Stimulated activated CD4-positive, alpha-beta T cell treated with anti-CD3 and anti-CD28 coated beads, TNF-alpha, amount 100 ng/mL, for 24 hours (primary cell): Measurements from ENCODE around the gene INPP5A.
"Not testable (repeated sequence)": the region's sequence is repeated elsewhere in the genome, so short reads cannot be mapped to it uniquely, and the experiment has no call there.

Source experiments
- DNase-seq, 3 experiments: peaks; one replicate each; pipeline ENCODE4 v3.0.0-alpha.2; 2020; ENCODE audit warnings: low read depth in 3 of 3

Gene INPP5A

DNA sequence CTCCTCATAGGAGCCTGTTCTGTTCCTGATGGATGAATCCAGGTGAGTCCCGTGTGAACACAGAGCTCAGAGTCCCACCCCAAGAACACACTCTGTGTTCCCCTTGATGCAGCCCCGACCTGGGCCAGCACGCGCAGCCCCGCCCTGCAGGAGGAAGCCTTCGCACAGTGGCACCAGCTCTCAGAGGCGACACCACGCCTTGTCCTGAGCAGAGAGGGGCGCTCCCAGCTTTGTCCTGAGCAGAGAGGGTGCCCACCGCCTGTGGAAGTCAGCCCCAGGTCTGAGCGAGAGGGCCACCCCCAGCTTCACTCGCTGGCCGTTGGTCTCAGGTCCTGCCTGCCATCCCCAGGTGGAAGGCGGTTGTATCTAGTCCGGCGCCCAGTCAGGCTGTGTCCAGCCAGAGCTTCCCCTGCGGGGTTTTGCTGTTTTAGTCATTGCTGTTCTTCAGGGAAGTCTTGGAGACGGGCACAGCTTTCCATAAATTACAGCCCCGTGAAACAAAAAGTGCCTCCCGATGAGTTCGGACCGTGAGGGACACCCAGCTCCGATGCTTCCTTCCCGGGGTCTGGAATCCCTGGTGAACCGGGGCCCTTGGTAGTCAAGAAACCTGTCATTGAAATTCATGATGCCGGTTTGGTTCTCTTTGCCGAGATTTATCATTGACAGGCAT lies 204.7 kb downstream of the INPP5A start:
- DNase-seq: no peak

GRCh38 chr10:132742837-132743194 lies 205.2 kb downstream of the INPP5A start:
- DNase-seq: no peak

DNA sequence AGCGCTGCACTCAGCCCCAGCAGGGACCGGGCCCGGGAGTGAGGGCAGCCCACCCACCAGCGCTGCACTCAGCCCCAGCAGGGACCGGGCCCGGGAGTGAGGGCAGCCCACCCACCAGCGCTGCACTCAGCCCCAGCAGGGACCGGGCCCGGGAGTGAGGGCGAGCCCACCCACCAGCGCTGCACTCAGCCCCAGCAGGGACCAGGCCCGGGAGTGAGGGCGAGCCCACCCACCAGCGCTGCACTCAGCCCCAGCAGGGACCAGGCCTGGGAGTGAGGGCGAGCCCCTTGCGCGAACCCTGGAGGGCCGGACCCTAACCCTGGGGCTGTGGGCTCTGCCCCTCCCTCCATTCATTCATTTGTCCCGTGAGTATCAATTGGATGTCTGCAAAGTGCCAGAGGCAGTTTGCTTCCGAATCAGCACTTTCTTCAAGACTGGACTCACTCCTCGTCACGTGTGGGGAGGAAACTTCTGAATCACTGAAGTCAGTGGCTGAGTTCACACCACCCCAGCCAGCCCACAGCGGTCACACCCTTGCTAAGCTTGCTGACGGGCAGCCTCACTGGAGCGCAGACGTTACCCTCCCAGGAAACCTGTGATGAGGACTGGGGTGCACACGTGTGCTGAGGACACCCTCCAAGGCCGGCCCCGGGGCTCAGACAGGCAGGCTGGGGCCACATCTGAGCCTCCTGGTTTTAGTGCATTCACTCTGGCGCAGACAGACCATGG lies 205.8 kb downstream of the INPP5A start:
- DNase-seq: not testable (repeated sequence)

DNA sequence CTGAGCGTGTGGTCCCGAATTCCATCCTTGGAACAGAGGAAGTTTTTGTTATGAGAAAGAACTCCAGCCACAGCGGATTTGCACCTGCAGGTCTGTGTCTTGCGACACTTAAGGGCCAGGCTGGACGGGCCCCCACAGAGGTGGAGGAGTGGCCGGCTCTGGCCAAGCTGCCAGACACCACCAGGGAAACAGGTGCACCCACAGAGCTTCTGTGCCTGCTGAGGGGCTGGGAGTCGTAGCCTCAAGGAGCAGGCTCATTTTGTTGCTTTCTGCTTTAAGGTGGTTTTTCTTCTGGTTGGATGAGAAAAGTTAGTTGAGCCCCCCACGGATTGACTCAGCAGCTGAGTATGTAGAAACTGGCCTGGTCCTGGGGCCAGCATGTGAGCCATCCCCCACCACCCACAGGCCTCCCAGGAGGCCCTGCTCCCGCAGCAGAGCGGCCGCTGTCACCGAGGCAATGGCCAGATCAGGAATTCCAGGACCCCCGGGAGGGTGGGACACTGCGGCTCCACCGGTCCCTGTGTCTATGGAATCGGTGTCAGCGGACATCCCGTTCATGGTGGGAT lies 206.4 kb downstream of the INPP5A start:
- DNase-seq: no peak

DNA sequence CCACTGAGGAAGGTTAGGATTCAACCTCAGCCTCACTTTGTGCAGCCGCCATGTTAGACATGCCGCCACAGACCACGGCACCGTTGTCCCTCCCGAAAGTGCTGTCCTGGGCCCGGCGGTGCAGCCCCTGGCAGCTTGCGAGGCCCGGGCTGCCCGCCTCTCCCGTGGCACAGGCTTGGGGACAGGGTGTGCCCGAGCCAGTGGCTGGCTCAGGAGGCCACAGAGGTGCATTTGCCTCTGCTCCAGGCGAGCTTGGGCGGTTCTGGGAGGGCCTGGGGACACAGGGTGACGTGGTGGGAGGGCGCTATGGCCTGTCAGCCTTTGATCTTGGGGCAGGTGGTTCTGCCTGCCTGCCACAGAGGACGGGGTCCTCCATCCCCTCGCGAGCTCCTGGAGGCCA lies 207.3 kb downstream of the INPP5A start:
- no peak for DNase-seq

DNA sequence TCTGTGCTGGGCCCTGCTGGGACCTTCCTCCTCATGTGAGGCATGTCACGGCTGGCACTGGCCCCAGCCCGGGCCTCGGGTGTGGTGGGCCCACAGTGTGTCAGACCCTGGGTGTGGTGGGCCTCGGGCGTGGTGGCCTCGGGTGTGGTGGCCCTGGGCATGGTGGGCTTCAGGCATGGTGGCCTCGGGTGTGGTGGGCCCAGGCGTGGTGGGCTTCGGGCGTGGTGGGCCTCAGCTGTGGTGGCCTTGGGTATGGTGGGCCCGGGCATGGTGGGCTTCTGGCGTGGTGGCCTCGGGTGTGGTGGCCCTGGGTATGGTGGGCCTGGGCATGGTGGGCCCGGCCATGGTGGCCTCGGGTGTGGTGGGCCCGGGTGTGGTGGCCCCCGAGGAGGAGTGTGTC lies 207.9 kb downstream of the INPP5A start:
- DNase-seq: no peak

GRCh38 chr10:132745971-132746370 lies 208.4 kb downstream of the INPP5A start:
- no peak for DNase-seq

DNA sequence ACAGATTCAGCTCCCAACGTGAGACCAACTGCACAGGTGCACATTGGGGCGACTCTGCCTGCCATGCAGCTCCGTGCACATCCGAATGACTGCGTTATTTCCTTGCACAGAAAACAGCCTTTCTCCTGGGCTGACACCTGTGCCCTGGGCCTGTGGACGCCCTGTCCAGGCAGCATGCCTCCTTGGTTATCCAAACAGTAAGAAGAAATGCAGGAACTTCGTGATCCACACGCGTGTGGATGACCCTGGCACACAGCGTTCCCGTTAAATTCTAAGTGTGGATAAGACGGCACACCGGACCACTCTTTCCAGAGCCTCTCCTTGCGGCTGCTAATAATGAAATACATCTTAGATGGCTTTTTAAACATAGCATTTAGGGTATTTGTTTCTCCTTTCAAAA lies 208.8 kb downstream of the INPP5A start:
- no peak for DNase-seq

DNA sequence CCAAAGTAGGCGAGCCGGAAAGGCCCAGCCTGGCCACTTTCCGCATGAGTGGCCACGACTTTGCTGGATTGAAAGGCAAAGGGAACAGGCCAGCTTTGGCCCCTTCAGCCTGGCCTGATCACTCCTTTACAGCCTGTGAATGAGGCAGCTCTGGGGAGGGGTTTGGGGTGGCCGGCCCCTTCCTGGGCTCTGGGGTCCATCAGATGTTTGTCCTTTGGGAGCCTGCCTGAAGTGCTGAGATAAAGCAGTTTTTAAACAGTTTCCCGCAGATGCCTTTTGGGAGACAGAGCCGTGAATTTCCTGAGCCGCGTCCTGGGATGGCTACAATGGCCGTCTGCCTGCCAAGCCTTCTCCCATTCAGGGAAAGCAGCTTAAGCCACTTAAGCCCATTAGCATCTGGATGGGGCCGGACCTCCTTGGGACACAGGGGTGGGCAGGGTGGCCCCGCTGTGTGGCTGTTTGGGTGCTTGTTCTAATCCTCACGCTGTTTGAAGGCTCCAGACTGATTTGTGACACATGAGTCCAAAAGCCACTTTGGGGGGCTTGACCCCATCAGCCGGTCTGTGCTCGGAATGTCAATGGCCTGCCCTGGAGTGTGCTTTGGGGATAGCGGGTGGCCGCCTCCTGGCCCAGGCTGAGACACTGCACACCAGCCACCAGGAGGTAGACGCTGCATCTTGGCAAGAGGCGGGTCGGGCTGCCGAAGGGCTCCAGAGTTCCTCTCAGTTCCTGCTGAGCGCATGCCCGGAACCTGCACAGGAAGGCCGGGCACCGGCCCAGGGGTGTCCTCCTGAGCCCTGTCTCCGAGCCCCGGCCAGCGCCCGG lies 209.4 kb downstream of the INPP5A start:
- no peak for DNase-seq

DNA sequence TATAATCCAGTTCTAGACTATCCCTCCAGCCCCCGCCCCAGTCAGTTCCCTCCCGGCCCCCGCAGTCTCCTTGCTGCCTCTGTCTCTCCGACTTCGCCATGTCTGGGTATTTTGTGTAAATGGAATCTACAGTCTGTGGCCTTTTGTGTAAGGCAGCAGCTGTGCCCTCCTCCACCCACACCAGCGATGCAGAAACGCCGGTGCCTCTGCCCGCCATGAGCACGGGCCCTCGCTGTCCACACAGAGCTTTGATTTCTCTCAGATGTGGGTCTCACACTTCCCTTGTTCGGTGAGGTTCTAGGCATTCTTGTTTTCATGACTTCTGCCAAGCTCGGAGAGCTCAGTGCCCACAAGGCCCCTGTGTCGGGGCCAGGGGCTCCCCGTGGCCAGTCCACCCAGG lies 210.5 kb downstream of the INPP5A start:
- DNase-seq: no peak

GRCh38 chr10:132748545-132749370 lies 211.2 kb downstream of the INPP5A start:
- no peak for DNase-seq

GRCh38 chr10:132749371-132749795 lies 211.8 kb downstream of the INPP5A start:
- DNase-seq: no peak

- DNase-seq: no peak
Measured at GRCh38 chr10:132750936-132751335, 213.3 kb downstream of the INPP5A start.

DNA sequence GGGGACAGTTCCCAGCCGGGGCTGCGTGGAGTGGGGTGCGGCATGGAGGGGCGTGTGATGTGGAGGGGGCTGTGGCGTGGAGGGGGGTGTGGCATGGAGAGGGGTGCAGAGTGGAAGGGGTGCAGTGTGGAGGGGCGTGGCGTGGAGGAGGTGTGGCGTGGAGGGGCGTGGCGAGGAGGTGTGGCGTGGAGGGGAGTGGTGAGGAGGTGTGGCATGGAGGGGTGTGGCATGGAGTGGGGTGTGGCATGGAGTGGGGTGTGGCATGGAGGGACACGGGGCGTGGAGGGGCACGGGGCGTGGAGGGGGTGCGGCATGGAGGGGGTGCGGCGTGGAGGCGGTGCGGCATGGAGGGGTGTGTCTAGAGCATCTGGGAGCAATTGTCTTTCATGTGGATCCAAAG lies 214.8 kb downstream of the INPP5A start:
- no peak for DNase-seq

DNA sequence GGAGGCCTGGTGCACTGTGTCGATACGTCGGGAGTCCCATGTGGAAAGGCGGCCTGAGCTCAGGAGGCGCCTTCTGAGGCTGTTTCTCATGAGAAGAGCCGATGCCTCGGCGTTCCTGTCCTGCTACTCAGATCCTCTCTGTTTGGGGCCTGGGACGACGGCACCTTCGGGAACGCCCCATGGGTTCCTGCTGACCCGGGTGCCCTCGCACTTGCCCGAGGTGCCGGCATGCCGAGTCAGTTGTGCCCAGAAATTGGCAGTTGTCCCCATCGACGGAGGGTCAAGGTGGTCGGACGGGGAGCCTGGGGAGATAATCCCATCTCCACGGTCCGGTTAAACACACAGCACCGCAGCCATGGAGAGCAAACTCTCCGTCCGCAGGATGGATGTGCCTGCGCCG lies 215.4 kb downstream of the INPP5A start:
- DNase-seq: no peak

GRCh38 chr10:132753596-132753995 lies 216.0 kb downstream of the INPP5A start:
- no peak for DNase-seq

DNA sequence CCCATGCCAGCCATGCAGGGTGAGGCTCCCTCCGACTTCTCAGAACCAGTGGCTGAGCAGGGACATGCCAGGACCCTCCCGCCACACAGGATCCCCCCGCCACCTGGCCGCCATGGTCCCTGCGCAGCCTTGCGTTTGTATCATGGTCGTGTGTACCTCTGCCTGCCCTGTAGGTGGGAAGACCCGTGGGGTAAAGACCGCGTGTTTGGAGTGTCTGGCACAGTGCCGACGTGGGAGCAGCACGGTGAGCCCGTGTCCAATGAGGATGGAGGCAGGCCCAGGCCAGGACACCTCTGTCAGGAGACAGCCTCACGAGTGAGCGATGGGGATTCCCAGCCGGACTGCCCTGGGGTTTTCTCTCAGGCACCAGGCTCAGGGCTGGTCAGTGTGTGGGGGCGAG lies 216.5 kb downstream of the INPP5A start:
- DNase-seq: no peak

GRCh38 chr10:132755166-132755711 lies 217.7 kb downstream of the INPP5A start:
- no peak for DNase-seq

DNA sequence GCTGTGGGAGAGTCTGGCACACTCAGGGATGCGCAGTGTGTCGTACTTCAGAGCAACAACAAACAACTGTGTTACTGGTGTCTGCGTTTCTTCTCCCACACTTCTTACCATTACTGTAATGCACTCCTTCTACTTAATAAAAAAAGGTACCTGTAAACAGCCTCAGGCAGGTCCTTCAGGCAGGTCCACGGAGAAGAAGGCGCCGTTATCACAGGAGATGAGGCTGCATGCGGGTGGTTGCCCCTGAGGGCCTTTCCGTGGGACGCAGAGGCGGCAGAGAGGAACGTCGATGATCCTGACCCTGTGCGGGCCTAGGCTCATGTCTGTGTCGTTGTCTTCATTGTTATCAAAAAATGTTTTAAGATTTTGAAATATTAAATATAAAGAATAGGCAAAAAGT lies 219.0 kb downstream of the INPP5A start:
- no peak for DNase-seq

DNA sequence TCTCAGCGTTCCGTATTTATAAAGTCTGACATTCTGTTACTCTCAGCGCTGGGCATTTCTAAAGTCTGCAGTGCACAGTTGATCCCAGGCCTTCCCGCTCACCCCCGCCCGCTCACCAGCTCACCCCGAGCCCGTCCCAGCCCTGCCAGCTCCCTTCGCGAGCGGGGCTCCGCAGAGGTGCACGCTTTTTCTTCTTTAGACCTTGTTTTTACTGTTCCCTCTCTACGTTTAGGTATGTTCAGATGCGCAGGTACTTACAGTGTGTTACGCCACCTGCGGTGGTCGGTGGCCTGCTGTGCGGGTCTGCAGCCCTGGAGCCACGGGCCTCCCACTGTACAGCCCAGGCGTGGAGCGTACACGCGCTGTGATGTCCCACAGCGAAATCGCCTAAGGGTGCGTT lies 219.6 kb downstream of the INPP5A start:
- no peak for DNase-seq

DNA sequence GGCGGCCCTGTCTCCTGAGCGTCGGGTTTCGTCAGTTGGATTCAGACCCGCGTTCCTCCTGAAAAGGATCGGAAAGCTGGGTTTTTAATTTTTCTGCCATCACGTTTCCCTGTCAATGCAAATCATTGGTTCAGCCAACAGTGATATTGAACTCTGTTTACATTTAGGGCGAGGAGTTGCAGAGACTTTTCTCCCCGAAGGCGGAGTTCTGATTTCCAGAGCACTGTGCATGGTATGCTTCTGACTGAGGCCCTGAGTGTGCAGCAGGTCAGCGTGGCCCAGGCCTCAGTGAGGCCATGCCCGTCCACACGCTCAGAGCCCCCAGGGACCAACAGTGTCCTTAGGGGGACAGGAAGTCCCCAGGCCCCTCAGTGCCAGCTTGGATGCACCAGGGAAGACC lies 221.3 kb downstream of the INPP5A start:
- no peak for DNase-seq
